H7 (cell line): ENCODE data around the gene ALPK3. TPM values are rescaled to one million over a fixed set of nuclear protein-coding genes. Genes with fewer than 3 reads are reported as not detected.
"Not testable (repeated sequence)": the region's sequence is repeated elsewhere in the genome, so short reads cannot be mapped to it uniquely, and the experiment has no call there.

Experiments used
- DNase-seq: peaks from one replicate; pipeline ENCODE4 v3.0.0; 2012
- H3K27me3 ChIP-seq: 2 replicates; pipeline ENCODE4 v1.6.0; 2011; ENCODE audit warnings: mild to moderate bottlenecking, low read length; ENCODE audit not compliant: control insufficient read depth, insufficient read depth
- H3K36me3 ChIP-seq: replicated peaks from 2 replicates; pipeline ENCODE4 v1.5.1; 2011; ENCODE audit warnings: low read length; ENCODE audit not compliant: control insufficient read depth, insufficient read depth
- H3K4me3 ChIP-seq: 2 replicates; pipeline ENCODE4 v1.5.1; 2011; ENCODE audit warnings: low read depth, mild to moderate bottlenecking, control low read depth, low read length, moderate library complexity; ENCODE audit not compliant: insufficient read depth
- total RNA-seq: library from RNA; depleted of rRNA; stranded (reverse); fragments of >200 nt; shearing (Covaris generic); gene quantifications from 2 replicates; pipeline ENCODE4 v1.2.3, GENCODE V29; 2014

Gene ALPK3
- total RNA-seq, 1 experiment from 2014 or later, result 0.59 TPM

- Histone ChIP-seq H3K4me3 (no peak overlapping the region), H3K36me3 (peaks cover 19% of the 10 kb centered on the region), H3K27me3 (no peaks in the 10 kb centered on the region)
- no peak for DNase-seq
These were observed 44.6 kb downstream of the ALPK3 start for GRCh38 chr15:84861781-84862180.

- Histone ChIP-seq H3K27me3 (no peaks in the 10 kb centered on the region), H3K36me3 (peaks cover 18% of the 10 kb centered on the region), H3K4me3 (no peak overlapping the region)
- DNase-seq, result peak; percentile 45
These were observed 45.2 kb downstream of the ALPK3 start for GRCh38 chr15:84862214-84862975.

- Histone ChIP-seq H3K27me3 (no peaks in the 10 kb centered on the region), H3K36me3 (peaks cover 16% of the 10 kb centered on the region)
- no peak for DNase-seq
These were observed 46.6 kb downstream of the ALPK3 start for GRCh38 chr15:84863565-84864443.

GRCh38 chr15:84864444-84864795 lies 47.3 kb downstream of the ALPK3 start:
- no peaks in the 10 kb centered on the region for H3K27me3 ChIP-seq
- no peak for DNase-seq
- H3K4me3 ChIP-seq, result no peak overlapping the region
- peaks cover 13% of the 10 kb centered on the region for H3K36me3 ChIP-seq

More at GRCh38 chr15:84863565-84864443, 46.6 kb downstream of the ALPK3 start:
- no peak overlapping the region for H3K4me3 ChIP-seq

- no peaks in the 10 kb centered on the region for H3K27me3 ChIP-seq
- H3K36me3 ChIP-seq, result peaks cover 13% of the 10 kb centered on the region
- no peak overlapping the region for H3K4me3 ChIP-seq
- no peak for DNase-seq
These were observed 48.0 kb downstream of the ALPK3 start for GRCh38 chr15:84865074-84865569.

GRCh38 chr15:84868037-84868880 lies 51.1 kb downstream of the ALPK3 start:
- H3K4me3 ChIP-seq, result no peak overlapping the region
- no peak for DNase-seq
- no peaks in the 10 kb centered on the region for H3K27me3 ChIP-seq
- H3K36me3 ChIP-seq, result peaks cover 10% of the 10 kb centered on the region

GRCh38 chr15:84869510-84869909 lies 52.4 kb downstream of the ALPK3 start:
- H3K4me3 ChIP-seq, result no peak overlapping the region
- peaks cover 2% of the 10 kb centered on the region; the same call in 1 of the 2 replicates for H3K36me3 ChIP-seq
- DNase-seq, result no peak
- H3K27me3 ChIP-seq, result no peaks in the 10 kb centered on the region

- Histone ChIP-seq H3K4me3 (no peak overlapping the region), H3K27me3 (no peaks in the 10 kb centered on the region), H3K36me3 (0 out of 2 replicates have a peak, but pooled peaks cover 1% of the 10 kb centered on the region)
- peak; percentile 53 for DNase-seq
These were observed 54.4 kb downstream of the ALPK3 start for GRCh38 chr15:84871428-84871985.

GRCh38 chr15:84872009-84872910 lies 55.1 kb downstream of the ALPK3 start:
- no peak for DNase-seq
- Histone ChIP-seq H3K27me3 (no peaks in the 10 kb centered on the region), H3K36me3 (0 out of 2 replicates have a peak, but pooled peaks cover 1% of the 10 kb centered on the region), H3K4me3 (no peak overlapping the region)

GRCh38 chr15:84873997-84874396 lies 56.8 kb downstream of the ALPK3 start:
- no peaks in the 10 kb centered on the region for H3K36me3 ChIP-seq
- no peak for DNase-seq
- no peak overlapping the region for H3K4me3 ChIP-seq
- H3K27me3 ChIP-seq, result no peaks in the 10 kb centered on the region

- H3K27me3 ChIP-seq, result no peaks in the 10 kb centered on the region
- H3K4me3 ChIP-seq, result no peak overlapping the region
- DNase-seq, result no peak
- no peaks in the 10 kb centered on the region for H3K36me3 ChIP-seq
These were observed 58.0 kb downstream of the ALPK3 start for GRCh38 chr15:84874981-84875699.

- Histone ChIP-seq H3K4me3 (no peak overlapping the region), H3K27me3 (no peaks in the 10 kb centered on the region), H3K36me3 (no peaks in the 10 kb centered on the region)
- DNase-seq, result no peak
These were observed 59.1 kb downstream of the ALPK3 start for GRCh38 chr15:84876269-84876668.

- H3K36me3 ChIP-seq, DNase-seq, H3K27me3 ChIP-seq, H3K4me3 ChIP-seq: not testable (repeated sequence)
These were observed 60.5 kb downstream of the ALPK3 start for GRCh38 chr15:84877701-84878100.
